Activated naive CD4-positive, alpha-beta T cell treated with anti-CD3 and anti-CD28 coated beads, Interleukin-2, amount 50 U/mL, for 72 hours (primary cell): Measurements from ENCODE around the gene CAMTA1. TPM values are rescaled to one million over a fixed set of nuclear protein-coding genes. Genes with fewer than 3 reads are reported as not detected.

ENCODE experiments used
- ATAC-seq, 2 donors: fragments of 150-1000 bp; cut with Tn5 transposase; 2 replicates each; pipeline ENCODE4 v1.10.0; 2021; ENCODE audit warnings: mild to moderate bottlenecking in 2 of 2, moderate library complexity in 2 of 2
- DNase-seq, 2 donors: peaks; one replicate each; pipeline ENCODE4 v3.0.0; 2021 to 2022; ENCODE audit warnings: low spot score in 2 of 2
- H3K27ac Mint-ChIP-seq, 2 donors: one replicate each; pipeline ENCODE4 v1.8.0; 2022; ENCODE audit warnings: mild to moderate bottlenecking in 2 of 2, mixed read lengths in 2 of 2
- H3K36me3 Mint-ChIP-seq, 2 donors: one replicate each; pipeline ENCODE4 v1.8.0; 2022; ENCODE audit warnings: mixed read lengths in 2 of 2
- H3K9me3 Mint-ChIP-seq, 2 donors: one replicate each; pipeline ENCODE4 v1.8.0; 2022; ENCODE audit warnings: mixed read lengths in 2 of 2
- total RNA-seq, 2 donors: library from RNA; stranded (reverse); gene quantifications; one replicate each; pipeline ENCODE4 v1.2.3, GENCODE V29; 2022

Gene CAMTA1
- total RNA-seq, 2 donors from 2014 or later = 50.4 to 76.4 TPM

DNA sequence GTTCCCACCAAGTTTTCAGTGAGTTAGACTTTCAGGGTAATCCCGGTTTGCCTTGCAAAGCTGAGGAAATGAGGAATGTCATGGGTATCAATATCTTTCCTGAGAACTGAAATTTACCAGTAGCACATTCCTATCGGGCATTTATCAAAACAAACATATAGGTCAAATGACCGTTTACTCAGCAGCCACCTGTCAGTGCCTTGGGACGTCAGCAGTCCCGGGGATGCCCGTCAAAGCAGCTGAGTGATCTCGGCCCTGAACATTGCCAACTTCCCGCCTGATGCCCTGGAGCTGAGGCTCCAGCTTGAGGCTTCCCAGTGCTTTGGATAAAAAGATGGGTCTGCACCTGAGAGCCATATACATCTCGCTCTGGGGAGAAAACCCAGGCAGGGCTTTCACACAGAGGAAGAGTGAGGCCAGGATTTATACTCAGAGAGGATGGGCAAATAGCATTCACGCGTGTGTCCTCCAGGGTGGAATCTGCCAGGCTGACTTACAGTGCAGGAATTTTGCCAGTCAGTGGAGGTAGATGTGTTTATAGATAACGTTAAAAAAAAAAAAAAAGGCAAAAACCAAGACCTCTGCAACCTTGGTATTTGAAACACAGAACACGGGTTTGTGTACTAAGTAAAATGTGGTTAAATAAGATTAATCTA, 550.1 kb downstream of the CAMTA1 start:
- ATAC-seq (no peak), DNase-seq (peak in 1 of 2 donors; percentile 38)
- Mint-ChIP-seq H3K9me3 (no peaks in the 10 kb centered on the region), H3K36me3 (no peaks in the 10 kb centered on the region), H3K27ac (no peak overlapping the region)

DNA sequence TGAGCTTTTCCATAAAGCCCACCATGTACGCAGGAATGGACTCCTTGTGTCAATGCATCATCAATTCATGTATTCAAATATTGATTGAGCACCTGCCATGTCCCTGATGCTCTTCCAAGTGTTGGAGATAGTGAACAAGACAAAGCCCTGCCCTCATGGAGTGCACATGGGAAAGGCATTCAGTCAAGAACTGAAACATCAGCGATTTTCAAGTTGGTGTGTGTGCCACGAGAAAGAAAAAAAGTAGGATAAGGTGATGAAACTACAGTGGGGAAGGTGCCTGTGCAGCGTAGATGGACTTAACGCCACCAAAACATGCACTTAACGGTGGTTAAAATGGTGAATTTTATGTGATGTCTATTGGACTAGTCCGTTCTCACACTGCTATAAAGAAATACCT, 553.2 kb downstream of the CAMTA1 start:
- DNase-seq = no peak
- no peaks in the 10 kb centered on the region for H3K9me3 Mint-ChIP-seq
- no peak overlapping the region for H3K27ac Mint-ChIP-seq
- H3K36me3 Mint-ChIP-seq = no peaks in the 10 kb centered on the region
- no peak for ATAC-seq

DNA sequence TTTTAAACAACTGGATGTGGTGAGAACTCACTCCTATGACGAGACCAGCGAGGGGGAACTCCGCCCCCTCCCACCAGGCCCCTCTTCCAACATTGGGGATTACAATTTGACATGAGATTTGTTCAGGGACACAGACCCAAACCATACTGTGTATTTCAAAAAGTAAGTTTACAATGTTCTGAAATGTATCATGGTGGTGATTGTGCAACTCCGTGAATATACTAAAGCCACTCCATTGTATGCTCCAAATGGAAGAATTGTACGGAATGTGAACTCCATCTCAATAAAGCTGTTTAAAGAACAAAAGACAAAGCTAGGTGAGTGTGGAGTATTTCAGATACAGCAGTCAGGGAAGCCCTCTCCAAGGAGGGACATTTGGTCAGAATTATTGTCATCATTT, 553.8 kb downstream of the CAMTA1 start:
- no peak overlapping the region for H3K27ac Mint-ChIP-seq
- no peaks in the 10 kb centered on the region for H3K36me3 Mint-ChIP-seq
- H3K9me3 Mint-ChIP-seq = no peaks in the 10 kb centered on the region
- ATAC-seq (no peak), DNase-seq (no peak)

DNA sequence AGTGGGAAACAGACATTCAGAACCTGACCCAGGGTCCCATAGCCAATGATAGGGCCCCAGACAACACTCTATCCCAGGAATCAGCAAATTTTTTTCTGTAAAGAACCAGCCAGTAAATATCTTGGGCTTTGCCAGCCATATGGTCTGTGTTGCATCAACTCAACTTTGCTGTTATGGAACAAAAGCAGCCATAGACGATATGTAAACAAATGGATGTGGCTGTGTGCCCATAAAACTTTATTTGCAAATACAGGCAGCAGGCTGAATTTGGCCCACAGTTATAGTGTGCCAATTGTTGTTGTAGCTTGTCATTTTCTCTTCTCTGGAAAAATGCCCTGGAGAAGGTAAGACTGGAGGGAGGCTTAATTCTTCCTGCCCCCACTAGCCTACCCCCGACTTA, 554.7 kb downstream of the CAMTA1 start:
- Mint-ChIP-seq H3K9me3 (no peaks in the 10 kb centered on the region), H3K36me3 (no peaks in the 10 kb centered on the region), H3K27ac (no peak overlapping the region)
- ATAC-seq (no peak), DNase-seq (no peak)

DNA sequence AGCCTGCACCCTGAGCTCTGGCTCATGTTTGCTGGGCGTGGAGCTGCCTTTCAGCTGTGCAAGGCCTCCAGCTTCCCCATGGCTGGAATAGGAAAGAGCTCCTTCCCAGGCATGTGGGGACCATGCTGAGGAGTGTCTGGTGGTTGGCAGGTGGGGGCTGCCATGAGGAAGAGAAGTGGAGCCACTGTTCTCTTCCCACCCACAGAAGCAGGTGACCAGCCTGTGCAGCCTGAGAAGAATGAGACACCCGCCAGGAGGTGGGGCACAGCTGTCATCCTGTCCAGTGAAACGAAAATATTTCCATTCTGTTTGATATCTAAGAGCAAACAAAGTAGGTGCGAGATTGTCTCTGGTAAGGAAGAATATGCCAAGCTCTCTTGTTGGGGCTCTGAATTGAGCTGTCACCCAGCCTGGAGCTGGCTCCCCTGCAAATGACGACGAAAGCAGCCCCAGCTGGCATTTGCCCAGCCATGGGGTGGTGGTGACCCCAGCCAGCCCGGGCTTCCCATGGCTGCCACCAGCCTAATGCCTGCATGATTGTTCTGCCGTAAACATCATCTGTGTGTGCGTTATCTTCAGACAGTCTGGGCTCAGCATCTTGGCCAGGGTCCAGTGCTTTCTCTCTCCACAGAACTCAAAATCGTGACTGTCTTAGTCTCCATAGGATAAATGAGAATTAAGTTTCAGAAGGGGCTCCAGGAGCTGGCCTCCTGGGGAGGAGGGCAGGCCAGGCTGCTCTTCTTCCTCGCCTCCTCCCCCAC, 556.1 kb downstream of the CAMTA1 start:
- ATAC-seq = no peak
- H3K36me3 Mint-ChIP-seq = no peaks in the 10 kb centered on the region
- peak in 1 of 2 donors; percentile 47 for DNase-seq
- H3K9me3 Mint-ChIP-seq = no peaks in the 10 kb centered on the region
- H3K27ac Mint-ChIP-seq = no peak overlapping the region

DNA sequence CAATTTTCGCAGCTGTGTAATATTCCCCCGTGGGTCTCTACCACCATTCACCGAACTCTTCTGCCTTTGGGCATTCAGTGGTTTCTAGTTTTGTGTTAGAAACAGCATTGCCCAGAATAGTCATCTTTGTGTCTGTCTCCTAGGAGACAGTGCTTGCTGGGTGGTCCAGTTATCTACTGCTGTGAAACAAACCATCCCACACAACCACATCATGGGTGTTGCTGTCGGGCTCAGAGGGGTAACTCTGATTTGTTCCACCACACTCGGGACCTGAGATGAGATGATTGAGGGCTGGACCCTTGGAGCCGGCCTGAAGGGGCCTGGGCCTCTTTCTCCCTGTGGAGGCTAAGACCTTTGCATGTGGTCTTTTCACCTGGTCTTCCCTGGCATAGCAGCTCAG, 558.6 kb downstream of the CAMTA1 start:
- Mint-ChIP-seq H3K27ac (no peak overlapping the region), H3K36me3 (no peaks in the 10 kb centered on the region), H3K9me3 (no peaks in the 10 kb centered on the region)
- ATAC-seq (no peak), DNase-seq (peak in 1 of 2 donors; percentile 28)

DNA sequence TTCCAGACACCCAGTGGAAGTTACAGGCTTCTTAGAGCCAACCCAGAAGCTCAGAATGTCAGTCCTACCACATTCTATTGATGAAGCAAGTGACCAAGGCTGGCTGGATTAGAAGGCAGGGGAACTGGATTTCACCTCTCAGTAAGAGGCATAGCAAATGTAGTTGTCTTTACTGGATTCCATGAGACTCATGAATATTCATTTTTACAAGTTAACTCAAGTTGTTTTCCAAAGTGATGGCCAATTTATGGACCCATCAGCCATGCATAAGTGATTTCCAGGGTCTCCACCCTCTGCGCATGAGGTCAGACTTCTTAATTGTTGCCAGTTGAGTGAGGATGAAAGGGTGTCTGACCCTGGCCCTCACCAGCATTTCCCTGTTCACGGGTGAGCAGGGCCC, 559.0 kb downstream of the CAMTA1 start:
- peak in 1 of 2 donors; percentile 3 for DNase-seq
- no peaks in the 10 kb centered on the region for H3K36me3 Mint-ChIP-seq
- no peaks in the 10 kb centered on the region for H3K9me3 Mint-ChIP-seq
- no peak overlapping the region for H3K27ac Mint-ChIP-seq
- no peak for ATAC-seq

DNA sequence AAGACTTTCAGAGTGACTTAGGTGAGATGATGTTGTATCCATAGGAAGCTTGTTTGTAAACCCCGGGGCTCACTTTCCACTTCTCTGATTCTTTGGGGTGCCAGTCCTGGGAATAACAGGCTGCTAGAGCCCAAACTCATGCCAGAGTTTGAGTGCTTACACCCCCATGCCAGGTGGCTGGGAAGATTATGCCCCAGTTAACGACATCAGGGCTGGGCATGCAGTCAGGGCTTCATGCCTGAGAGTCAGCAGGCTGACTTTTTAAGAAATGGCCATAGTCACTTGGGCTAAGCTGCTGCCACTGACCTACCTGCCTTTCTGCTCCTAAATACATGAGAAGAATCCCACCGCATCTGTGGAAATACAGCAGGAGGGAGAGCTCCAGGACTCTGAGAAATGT, 560.3 kb downstream of the CAMTA1 start:
- DNase-seq = no peak
- no peak for ATAC-seq
- H3K9me3 Mint-ChIP-seq = no peaks in the 10 kb centered on the region
- no peak overlapping the region for H3K27ac Mint-ChIP-seq
- H3K36me3 Mint-ChIP-seq = no peaks in the 10 kb centered on the region

DNA sequence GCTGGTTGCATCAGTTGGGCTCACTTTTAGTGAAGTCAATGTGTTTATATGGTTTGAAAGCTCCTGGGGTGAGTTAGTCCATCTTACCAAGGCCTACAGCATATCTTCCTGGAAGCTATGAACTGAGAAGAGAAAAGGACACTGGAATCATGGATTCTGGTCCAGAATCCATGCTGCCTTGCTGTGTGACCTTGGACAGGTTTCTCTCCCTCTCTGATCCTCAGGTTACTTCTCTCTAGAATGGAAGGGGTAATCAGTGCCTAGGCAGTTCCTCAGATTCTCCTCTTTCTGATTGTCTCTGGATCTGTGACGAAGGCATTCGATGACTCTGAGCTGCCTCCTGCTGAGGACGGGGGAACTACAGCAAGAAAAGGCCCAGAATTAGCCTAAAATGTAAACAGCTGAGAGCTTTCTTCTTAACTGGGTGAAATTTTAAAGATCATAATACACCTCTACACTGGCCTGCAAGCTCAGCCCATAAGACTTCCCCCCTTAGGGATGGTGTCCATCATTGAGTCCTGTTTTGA, 560.9 kb downstream of the CAMTA1 start:
- ATAC-seq = no peak
- no peak for DNase-seq
- no peaks in the 10 kb centered on the region for H3K36me3 Mint-ChIP-seq
- no peak overlapping the region for H3K27ac Mint-ChIP-seq
- H3K9me3 Mint-ChIP-seq = no peaks in the 10 kb centered on the region

DNA sequence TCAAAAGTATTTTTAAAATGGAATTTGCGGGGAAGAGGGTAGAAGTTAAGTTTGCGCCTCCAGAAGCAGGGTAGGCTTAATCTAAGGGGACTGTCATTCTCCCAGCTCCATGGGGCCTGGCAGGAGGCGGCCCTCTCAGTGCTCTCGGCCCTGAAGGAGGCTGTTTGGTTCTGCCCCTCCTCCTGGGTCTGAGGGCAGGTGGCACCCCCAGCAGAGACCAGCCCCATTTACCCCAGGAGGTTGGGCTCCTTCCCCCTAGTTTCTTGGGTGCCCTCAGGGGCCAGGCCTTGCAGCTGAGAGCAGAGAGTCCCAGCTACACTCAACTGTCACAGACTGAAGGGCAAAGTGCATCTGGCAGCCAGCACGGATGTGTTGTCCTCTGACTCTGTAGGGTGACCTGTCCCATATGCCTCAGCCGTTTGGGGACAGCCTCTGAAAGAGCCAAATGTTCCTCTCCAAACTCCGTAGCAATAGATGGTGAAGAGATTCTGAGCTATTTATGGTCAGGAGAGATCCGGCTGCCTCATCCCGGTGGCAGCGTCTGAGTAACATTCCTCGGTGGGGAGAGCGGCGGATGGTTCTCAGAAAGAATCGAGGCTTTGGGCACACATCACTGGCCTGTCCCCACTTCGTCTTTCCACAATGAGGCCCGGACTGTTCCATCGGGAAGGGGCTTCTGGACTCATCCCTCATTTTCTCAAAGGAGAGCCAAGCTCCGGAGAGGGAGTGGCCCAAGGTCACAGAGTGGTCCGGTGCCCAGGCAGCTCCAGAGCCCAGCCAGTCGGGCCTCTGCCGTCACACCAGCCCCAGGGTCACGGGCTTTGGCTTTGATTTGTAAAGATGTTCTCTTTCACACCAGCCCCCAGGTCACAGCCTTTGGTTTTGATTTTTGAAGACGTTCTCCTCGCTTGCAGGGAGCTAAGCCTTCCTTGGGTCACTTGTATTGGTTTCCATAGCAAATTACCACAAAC, 561.6 kb downstream of the CAMTA1 start:
- DNase-seq (no peak), ATAC-seq (no peak)
- Mint-ChIP-seq H3K36me3 (no peaks in the 10 kb centered on the region), H3K27ac (no peak overlapping the region), H3K9me3 (no peaks in the 10 kb centered on the region)

DNA sequence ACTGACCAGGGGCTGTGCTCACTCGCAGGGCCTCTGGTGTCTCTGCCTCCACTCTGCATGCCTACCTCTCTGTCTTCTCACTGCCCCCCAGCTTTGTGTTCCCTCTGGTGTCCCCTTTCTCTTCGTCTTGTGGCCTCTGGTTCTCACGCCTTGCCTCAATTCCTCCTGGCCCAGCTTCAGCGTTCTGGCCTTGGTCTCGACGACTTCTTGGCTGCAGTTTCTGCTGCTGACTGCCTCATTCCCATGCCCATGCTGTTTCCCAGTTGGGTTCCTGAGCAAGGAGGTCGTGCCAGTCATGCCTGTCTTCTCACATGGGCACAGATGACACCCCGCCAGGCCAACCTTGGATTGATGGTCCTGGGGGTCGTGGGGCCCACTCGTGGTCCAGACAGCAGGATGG, 562.8 kb downstream of the CAMTA1 start:
- Mint-ChIP-seq H3K27ac (no peak overlapping the region), H3K9me3 (no peaks in the 10 kb centered on the region), H3K36me3 (no peaks in the 10 kb centered on the region)
- ATAC-seq (no peak), DNase-seq (no peak)

DNA sequence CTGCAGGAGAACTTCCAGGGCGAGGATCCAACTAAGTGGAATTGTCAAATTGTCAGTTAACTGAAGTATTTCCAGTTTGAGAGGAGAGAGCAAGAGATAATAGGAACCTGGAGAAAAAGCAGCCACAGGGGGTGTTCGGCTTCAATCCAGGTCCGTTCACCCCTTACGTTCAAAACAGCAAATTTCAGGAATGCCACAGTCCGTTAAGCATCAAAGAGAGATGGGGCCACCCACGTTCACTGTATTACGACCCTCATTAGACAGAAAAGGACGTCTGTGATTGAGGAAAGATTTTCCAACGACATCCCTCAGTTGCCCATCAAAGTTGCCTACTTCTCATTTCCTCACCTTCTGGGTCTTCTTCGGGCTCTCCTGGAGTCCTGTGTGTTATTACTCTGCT, 563.3 kb downstream of the CAMTA1 start:
- Mint-ChIP-seq H3K36me3 (no peaks in the 10 kb centered on the region), H3K9me3 (no peaks in the 10 kb centered on the region), H3K27ac (no peak overlapping the region)
- ATAC-seq (no peak), DNase-seq (no peak)

DNA sequence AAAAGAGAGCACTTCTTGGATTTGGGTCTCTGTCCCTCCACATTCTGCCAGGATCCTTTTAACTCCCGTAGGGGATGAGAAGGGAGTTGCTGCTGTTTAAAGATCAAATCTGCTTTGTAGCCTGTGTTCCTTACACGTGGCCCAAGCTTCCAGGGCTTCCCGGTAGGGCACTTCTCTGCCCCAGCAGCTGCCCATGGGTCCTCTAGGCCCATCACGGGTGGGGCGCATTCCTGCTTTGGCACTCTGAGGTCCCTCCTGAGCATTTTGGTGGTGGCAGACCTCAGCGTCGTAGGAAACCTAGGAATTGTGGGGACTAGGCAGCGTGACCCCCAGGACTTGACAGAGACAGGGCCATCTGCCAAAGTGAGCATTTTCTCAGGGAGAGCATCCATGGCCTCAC, 565.5 kb downstream of the CAMTA1 start:
- Mint-ChIP-seq H3K36me3 (no peaks in the 10 kb centered on the region), H3K9me3 (peaks cover 3 to 5% of the 10 kb centered on the region in 2 donors), H3K27ac (no peak overlapping the region)
- no peak for ATAC-seq
- no peak for DNase-seq

DNA sequence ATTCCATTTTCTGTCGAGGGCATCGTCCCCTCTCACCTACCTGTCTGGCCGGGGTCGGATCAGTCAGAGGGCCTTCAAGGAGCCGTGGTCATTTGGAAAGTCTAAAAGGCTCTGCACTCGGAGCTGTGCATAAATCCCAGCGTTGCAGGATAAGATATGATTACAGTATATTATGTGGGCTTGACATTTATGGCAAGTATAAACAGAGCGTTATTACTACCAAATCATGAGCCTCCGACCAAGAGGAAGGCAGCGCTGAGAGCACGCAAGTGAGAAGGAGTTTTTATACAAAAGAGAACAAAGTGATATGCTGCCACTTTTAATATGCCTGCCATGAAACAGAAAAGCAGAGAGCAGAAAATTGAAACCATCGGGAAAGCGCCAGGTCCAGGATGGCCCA, 566.4 kb downstream of the CAMTA1 start:
- DNase-seq = no peak
- H3K9me3 Mint-ChIP-seq = peaks cover 3 to 6% of the 10 kb centered on the region in 2 donors
- H3K27ac Mint-ChIP-seq = no peak overlapping the region
- H3K36me3 Mint-ChIP-seq = no peaks in the 10 kb centered on the region
- ATAC-seq = no peak

DNA sequence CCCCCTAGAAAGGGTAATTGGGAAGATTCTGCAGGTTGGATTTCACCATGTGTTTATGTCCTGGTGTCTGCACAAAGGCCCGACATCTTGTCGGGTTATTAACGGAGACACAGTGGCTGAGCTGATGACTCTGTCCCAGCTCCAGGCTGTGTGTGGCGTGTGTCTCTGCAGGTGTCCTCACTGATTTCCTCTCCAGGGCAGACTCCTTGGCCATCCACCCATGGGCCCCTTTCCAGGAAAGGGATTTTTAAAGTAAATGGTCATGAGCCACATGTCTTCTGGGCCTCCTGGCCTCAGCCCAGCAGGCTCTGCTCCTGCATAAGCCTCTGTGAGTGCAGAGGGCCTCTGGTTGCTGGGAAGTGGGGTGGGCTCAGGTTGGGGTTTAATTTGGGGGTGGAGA, 567.1 kb downstream of the CAMTA1 start:
- no peak for ATAC-seq
- Mint-ChIP-seq H3K36me3 (no peaks in the 10 kb centered on the region), H3K27ac (no peak overlapping the region), H3K9me3 (peaks cover 3 to 6% of the 10 kb centered on the region in 2 donors)
- DNase-seq = no peak

DNA sequence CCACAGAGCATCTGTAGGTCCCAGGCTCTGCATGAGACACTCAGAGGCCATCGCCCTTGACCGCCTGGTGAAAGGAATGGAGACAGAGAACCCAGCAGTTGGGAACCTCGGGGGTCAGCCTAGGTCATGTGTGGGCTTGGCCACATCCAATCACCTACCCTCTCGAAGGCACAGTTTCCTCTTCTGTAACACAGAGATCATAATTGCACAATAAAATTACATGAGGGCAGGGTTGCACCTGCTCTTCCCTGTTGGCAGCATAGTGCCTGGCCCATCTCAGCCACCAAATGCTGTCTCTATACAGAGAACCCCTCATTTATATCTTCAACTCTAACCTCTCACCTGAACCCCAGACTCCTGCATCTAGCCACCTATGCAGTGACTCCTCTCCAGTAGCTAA, 567.7 kb downstream of the CAMTA1 start:
- H3K27ac Mint-ChIP-seq = no peak overlapping the region
- peaks cover 3 to 6% of the 10 kb centered on the region in 2 donors for H3K9me3 Mint-ChIP-seq
- ATAC-seq = no peak
- no peak for DNase-seq
- H3K36me3 Mint-ChIP-seq = no peaks in the 10 kb centered on the region

DNA sequence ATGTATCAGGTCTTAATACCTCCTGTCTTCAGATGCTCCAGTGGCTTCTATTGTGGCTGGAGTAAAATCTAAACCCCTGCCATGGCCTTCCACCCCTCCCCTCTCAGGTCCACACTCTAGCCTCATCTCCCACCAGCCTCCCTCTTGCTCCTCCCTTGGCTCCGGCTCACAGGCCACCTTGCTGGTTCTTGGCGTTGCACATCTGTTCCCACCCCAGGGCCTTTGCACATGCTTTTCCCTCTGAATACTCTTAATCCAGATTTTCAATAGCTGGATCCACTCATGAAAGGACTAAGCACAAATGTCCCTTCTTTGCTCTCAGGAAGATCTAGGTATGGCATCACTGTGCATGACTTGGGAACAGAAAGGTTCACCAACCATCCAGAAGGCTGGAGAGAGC, 570.4 kb downstream of the CAMTA1 start:
- Mint-ChIP-seq H3K36me3 (no peaks in the 10 kb centered on the region), H3K9me3 (peaks cover 3 to 6% of the 10 kb centered on the region in 2 donors), H3K27ac (no peak overlapping the region)
- DNase-seq = no peak
- ATAC-seq = no peak
